HG03045 (cell line): ENCODE results near the gene CCDC174.
A peak's percentile ranks its signal among the peaks of the same experiment; 100 is the strongest.
"Not testable (repeated sequence)": the region's sequence is repeated elsewhere in the genome, so short reads cannot be mapped to it uniquely, and the experiment has no call there.

Experiments used
- ATAC-seq: cut with Tn5 transposase; IDR thresholded peaks from one replicate; pipeline ENCODE4 v1.9.1; 2021; ENCODE audit warnings: mild to moderate bottlenecking, moderate library complexity; ENCODE audit not compliant: unreplicated experiment

CCDC174 gene

DNA sequence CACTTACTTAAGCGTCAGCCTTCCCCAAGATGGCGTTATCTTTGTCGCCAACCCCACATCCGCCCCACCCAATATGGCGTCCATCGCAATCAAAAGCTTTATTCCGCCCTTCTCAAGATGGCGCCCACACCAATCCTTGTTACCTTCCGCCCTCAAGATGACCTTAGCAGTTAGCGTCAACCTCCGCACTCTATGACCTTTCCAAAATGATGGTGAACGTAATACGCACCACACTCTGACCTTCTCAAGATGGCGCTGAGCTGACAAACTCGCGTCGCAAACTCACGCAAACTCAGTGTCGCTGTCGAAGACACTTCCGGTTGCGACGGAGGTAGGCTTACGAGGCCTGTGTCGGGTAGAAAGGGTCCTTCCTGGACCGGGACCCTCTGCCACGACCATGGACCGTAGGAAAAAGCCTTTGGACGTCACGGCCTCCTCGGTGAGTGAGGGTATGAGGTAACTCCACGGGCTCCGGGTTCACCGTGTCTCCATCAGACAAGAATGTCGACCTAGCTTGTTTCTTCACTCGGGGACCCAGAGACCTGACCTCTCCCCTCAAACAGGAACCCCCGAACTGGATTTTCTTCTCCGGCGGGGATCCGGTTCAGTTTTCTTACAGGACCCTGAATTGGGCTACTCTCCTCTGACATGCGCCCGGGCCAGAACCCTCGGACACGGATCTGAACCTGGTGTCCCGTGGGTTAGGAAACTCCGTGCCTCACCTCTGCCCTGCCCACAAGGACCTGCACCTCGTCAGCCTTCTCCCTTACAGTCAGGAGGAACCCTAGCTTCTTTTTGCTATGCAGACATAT is at the start of gene CCDC174:
Gene CCDC174 (plus strand): TSS at position 323 of the 812 bp plus-strand sequence. CDS start 75 bp downstream, at position 398.
- peak; percentile 98 for ATAC-seq

DNA sequence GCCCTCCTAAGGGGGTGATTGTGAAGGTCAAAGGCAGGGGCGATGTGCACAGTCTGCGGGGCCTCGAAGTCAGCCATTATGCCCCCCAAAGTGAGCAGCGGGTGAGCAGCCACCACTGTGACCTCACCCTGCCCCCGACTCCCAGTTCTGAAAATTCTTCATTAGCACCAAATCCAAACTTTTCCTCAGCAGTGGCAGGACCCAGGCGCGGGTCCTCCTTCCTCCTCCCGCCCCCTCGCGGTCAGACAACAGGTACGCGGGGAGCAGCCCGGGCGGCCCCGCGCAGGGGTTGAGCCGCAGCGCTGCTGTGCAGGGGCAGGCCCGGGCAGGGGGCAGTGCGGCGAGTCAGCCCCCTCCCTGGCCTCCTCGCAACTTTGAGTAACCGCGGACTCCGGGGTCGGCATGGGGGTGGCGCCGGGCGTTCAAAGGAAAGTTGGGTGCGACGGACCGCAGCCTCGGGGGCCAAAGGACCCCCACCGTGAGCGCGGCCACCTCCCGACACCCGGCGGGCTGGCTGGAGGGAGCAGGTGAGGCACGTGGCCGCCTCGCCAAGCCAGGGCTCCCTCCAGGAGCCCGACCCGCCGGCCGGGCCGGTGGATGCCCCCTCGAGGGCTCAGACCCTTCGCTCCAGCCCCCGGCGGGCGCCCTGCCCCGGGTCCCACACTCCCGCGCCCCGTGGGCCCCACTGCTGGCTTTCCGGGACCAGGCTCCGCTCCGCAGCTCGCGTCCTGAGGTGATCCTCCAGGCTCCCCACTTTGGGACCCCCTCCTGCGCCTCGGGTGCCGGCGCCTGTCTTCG is 49.4 kb upstream of the CCDC174 start:
- ATAC-seq: no peak

DNA sequence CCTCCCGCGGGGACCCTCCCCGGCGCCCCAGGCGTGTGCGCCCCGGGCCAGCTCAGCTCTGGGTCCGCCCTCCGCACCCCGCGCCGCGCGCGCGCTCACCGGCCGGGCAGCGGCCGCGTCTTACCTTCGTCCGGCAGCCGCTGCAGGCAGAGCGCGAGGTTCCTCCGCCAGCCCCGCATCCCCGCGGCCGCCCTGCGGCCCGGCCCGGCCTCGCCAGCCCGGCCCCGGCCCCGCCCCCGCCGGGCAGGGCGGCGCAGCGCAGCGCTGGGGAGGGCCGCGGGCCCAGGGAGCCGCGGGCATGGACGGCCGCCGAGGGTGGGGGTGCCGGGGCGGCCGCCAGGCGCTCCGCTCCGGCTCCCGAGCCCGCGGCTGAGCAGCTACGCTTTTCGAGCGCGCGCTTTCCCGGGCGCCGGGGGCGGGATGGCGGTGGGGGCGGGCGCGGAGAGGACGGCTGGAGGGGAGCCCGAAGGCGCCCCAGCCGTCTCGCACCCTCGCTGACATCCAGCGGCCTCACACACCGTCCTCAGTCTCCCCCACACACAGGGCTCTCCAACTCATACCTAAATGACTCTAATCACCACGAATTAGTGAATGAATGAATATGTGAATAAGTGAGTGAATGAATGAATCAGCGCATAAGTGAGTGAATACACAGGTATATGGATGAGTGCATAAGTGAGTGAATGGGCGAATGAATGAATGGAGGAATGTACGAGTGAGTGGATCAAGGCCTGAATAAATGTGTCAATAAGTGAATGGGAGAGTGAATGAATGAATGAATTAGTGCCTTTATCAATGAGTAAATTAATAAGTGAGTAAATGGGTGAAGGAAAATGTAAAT is 48.5 kb upstream of the CCDC174 start:
- no peak for ATAC-seq

DNA sequence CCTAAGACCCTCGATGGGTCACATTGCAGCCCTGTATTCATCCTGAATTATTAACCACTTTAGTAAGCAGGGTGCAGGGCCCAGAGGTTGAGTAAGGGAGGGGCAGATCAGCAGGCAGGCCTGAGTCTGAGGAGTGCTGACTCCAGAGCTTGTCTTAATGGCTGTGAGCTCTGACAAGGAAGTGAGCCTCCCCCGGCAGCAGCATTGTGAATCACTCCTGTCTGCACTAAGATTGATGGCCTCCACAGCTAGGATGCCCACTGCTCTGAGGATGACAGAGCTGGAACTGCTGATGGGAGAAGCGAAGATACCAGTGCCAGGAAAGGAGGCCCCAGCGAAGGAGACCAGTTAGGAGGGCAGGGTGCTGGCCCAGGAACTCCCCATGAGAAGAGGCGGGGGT is 46.5 kb upstream of the CCDC174 start:
- no peak for ATAC-seq

DNA sequence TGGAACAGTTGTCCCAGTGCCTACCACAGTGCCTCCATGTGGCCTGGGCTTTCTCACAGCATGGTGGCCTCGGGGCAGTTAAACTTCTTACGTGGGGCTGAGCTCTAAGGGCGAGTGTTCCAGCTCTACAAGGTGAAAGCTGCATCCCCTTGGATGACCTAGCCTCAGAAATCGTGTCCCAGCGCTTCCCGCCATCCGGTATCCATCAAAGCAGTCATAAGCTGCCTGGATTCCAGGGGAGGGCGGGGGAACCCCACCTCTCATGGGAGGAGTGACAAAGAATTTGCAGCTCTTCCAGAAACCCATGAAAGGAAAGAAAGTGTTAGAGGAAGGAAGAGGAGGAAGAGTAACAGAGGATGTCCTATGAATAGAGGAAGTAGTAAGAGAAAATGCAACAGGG is 45.8 kb upstream of the CCDC174 start:
- ATAC-seq: no peak

GRCh38 chr3:14606669-14607339 is 44.8 kb upstream of the CCDC174 start:
- ATAC-seq: no peak

GRCh38 chr3:14608298-14608697 is 43.3 kb upstream of the CCDC174 start:
- ATAC-seq: no peak

DNA sequence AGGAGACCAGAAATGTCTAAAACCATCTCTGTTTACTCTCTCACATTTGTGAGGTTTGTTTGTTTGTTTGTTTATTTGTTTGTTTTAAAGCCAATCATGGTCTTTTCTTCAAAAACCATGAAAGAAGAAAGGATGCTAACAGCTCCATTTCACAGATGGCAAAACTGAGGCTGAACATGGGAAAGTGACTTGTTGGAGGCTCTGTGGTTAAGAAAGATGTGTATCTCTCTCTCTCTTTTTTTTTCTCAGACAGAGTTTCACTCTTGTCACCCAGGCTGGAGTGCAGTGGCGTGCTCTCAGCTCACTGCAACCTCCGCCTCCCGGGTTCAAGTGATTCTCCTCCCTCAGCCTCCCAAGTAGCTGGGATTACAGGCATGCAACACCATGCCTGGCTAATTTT is 42.5 kb upstream of the CCDC174 start:
- ATAC-seq: not testable (repeated sequence)

DNA sequence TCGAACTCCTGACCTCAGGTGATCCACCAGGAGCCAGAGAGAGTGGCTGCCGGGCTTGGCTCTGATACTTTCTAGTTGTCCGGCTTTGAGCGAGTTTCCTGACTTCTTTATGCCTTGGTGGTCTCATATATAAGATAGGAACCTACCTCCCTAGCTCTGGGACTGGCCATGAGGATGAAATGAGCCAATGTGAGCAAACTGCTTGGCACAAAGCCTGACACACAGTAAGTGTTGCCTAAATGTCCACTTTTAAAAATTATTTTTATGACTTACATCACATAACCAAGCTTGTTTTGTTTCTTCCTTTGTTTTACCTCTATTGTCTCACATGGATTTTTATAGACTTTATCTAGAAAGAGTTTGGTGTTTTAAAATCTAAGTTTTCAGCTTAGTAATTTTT is 42.1 kb upstream of the CCDC174 start:
- no peak for ATAC-seq

DNA sequence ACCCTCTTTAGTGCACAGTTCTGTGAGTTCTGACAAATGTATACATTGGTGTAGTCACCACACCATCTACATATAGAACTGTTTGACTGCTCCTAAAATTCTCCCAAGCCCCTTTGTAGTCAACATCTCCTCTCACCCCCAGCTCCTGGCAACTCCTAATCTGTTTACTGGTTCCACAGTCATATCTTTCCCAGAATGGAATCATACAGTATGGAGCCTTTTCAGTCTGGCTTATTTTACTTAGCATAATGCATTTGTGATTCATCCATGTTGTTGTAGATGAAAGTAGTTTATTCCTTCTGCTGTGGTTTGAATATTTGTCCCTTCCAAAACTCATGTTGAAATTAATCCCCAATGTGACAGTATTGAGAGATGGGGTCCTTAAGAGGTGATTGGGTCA is 41.6 kb upstream of the CCDC174 start:
- no peak for ATAC-seq

GRCh38 chr3:14614189-14614588 is 37.4 kb upstream of the CCDC174 start:
- no peak for ATAC-seq

DNA sequence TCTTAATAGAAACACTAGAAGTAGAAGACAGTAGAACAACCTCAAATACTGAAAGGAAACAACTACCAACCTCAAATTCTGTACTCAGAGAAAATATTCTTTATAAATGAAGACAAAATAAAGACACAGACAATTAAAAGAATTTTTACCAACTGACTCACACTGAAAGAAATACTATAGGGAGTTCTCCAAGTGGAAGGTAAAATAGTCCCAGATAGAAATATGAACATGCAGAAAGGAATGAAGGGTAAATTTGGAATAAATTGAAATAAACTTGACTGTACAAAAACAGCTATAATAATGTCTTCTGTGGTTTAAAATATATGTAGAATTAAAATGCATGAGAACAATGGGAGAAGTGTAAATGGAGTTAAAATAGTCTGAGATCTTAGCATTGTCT is 36.7 kb upstream of the CCDC174 start:
- no peak for ATAC-seq

GRCh38 chr3:14616606-14617507 is 34.7 kb upstream of the CCDC174 start:
- no peak for ATAC-seq

DNA sequence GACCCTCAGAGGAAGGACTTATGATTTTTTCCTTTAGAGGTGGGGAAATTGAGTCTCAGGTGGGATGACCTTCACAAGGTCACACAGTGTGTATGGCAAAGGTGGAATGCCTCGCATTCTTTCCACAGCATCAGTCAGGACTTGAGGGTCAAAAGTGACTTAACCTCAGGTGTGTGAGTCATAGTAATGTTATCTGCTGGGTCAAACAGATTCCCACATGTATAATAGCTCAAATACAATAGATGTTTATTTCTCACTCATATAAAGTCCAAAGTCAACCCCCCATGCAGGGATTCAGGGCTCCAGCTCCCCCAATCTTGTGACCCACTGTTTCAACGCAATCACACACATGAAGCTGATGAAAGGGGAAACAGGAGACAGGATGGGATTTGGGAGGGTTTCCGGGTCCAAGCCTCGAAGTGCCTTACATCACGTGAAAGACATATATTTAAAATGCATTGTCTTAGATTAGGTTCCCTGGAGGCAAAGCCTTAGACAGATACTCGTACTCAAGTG is 34.0 kb upstream of the CCDC174 start:
- ATAC-seq: no peak

GRCh38 chr3:14619605-14620004 is 32.0 kb upstream of the CCDC174 start:
- ATAC-seq: no peak

DNA sequence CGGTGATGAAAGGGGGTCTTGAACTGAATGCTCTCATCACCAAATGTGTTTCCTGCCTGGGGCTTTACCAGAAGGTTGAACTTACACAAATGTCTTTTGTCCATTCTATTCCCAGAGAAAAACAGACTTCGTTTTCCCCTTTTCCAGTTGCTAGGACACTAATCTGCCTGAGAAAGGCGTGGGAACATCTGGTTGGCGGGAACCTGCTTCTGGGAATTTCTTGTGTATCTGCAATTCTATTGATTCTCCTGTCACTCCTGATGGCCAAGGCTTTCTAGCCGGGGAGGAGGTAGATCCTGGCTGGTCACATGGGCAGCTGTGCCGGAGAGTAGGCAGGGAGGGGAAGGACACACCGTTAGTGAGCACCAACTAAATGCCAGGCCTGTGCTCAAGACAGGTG is 31.1 kb upstream of the CCDC174 start:
- no peak for ATAC-seq

GRCh38 chr3:14621093-14621492 is 30.5 kb upstream of the CCDC174 start:
- no peak for ATAC-seq

DNA sequence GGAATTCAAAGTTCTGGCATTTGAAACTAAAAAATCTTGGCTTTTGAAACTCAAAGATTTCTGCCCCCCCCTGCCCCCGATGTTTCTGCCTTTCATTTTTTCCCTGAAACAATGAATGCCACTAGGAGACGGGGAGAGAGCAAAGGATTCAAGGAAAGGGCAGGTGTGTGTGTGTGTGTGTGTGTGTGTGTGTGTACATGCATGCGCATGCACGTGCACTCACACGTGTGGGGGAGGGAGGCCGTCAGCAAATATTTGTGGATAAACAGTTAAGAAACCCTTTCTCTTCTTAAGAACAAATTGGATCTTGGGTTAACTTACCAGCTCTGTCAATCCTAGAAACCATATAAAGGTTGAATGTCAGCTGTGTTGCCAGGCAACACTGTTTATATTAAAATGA is 29.2 kb upstream of the CCDC174 start:
- ATAC-seq: no peak

DNA sequence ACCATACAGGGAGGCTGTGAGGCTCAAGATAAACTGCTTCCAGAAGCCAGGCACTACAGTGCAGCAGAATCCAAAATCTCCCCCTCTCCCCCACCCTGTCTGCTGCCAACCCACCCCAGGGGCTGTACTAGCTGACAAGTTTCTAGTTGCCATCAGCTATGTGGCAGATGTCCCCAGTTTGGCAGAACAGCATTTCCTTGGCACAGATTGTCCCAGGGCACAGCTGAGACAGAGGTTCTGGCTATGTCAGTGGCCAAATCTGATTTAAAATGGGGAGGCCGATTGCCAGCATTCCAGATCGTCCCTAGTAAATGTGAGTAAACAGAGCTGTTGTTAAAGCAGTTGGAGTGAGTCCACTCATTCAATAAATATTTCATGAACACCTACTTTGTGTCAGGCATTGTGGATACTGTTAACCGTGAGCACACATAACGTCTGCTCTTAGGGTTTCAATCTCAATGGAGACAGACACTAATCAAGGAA is 28.0 kb upstream of the CCDC174 start:
- no peak for ATAC-seq
